ENCODE results near the gene PCDH10.

- no peak for TF ChIP-seq CTCF (IDR thresholded peaks at IDR 0.05)
- TF ChIP-seq TAF1 (IDR thresholded peaks at IDR 0.05; ENCODE audit: borderline replicate concordance, low read depth, low read length) = no peak
- TF ChIP-seq RCOR1 (IDR thresholded peaks at IDR 0.05; ENCODE audit: low read length) = no peak
- TF ChIP-seq EP300 (IDR thresholded peaks at IDR 0.05; ENCODE audit: borderline replicate concordance in 1 of 2, low read depth in 1 of 2, low read length in 1 of 2) = no peak
- no peak for TF ChIP-seq GABPA (IDR thresholded peaks at IDR 0.05; ENCODE audit: low read depth)
- no peak for TF ChIP-seq RAD21 (IDR thresholded peaks at IDR 0.05; ENCODE audit: low read length)
- TF ChIP-seq SIN3A (IDR thresholded peaks at IDR 0.05; ENCODE audit: borderline replicate concordance, low read depth, low read length) = no peak
- no peak for TF ChIP-seq REST (IDR thresholded peaks at IDR 0.05; ENCODE audit: low read depth, low read length)
- TF ChIP-seq YY1 (IDR thresholded peaks at IDR 0.05; ENCODE audit: low read depth) = no peak
- TF ChIP-seq FOXM1 (IDR thresholded peaks at IDR 0.05; ENCODE audit: low read depth) = no peak
- no peak for TF ChIP-seq POLR2AphosphoS5 (IDR thresholded peaks at IDR 0.05; ENCODE audit: low read depth, low read length)
- no peak for TF ChIP-seq PBX3 (IDR thresholded peaks at IDR 0.05)
- TF ChIP-seq EZH2phosphoT487 (IDR thresholded peaks at IDR 0.05; ENCODE audit: borderline replicate concordance, low read depth) = no peak
- TF ChIP-seq ZBTB33 (IDR thresholded peaks at IDR 0.05; ENCODE audit: borderline replicate concordance, low read depth) = no peak
Measured at GRCh38 chr4:133102612-133103409, 46.3 kb upstream of the PCDH10 start.

Data from SK-N-SH (cell line).